Left forelimb (tissue), 1 donor: ENCODE measurements around the gene DLGAP5.

Experiments used
- DNase-seq: peaks from one replicate; pipeline ENCODE4 v3.0.0-alpha.2; 2018; ENCODE audit warnings: low spot score

Gene DLGAP5

DNA sequence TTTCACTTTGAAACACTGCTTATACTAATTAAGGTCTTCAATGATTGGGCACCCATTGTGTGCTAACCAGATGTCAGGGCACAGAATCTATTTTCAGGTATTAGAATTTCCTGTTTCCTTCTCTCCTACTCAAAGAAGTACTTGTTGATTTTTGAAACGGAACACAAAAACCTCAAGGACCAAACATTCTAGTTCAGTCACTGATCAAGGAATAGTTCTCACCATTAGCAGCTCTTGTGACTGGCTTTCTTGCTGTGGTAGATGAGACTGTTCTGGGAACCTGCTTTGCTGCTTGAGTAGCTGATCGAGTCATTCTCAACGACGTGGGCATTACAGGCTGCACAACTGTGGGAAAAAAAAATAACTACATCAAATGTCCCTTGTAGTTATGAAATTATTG lies 11.0 kb downstream of the DLGAP5 start:
- no peak for DNase-seq

DNA sequence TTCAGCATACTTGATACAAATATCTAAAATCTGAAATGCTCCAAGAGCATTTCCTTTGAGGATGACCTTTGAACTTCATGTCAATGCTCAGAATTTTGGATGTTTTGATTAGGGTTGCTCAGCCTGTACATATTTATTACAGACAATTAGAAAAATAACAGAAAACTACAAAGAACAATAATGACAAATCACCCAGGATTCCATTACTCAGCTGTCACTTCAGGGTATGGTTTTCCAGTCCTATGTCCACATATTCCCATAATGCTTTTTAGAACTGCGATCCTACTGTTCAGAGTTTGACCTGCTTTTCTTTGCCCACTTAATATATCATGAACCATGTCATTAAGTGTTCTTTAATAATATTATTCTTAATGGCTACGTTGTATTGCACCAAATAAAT lies 11.4 kb downstream of the DLGAP5 start:
- no peak for DNase-seq

DNA sequence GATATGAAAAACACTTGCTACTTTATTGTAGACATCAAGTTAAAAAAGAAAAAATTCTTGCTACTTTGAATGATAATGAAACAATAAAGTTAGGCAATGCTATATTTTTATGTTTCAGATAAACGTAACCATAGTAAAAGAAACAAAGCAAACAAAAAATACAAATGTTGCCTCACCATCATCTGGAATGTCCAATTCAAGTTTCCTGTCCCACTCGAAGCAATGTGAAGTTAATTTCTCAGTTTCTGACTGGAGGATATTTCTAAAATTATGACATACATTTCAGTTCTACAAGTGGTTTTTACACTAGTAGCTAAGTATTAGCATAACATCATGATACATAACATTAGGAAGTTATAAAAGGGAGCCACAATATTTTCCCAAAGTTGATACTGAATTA lies 20.9 kb downstream of the DLGAP5 start:
- no peak for DNase-seq

DNA sequence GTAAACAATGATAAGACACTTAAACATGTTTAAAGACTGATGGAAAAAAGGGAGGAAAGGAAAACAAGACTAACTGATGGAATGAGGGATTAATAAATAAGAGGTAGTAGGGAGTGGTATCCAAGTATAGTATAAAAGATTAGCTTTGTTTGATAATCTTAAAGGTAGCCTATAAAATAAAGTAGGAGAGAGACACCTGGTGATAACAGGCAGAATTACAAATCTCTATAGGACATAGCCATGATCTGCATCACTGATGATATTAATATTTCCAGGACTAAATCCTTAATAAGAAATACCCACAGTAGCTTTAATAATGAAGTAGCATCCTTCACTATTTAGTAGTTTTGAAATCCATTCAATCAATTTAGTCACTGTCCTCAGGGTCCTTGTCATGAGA lies 30.4 kb downstream of the DLGAP5 start:
- DNase-seq: no peak

DNA sequence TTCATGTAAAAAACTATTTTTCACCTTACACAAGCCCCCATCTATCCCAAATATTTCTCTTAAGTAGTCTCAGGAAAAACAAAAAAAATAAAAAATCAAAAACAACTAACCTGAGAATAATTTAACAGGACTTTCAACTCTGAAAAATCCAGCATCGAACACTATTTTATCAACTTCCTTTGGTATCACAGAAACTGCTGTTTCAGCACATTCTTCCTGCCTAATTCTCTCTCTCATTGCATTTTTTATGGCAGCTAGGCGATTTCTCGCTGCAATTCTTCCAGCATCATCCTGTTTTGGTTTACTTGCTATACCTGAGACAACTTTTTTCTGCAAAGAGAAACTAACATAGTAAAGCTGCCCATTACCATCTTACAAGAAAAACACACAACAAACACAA lies 33.0 kb downstream of the DLGAP5 start:
- DNase-seq: no peak

DNA sequence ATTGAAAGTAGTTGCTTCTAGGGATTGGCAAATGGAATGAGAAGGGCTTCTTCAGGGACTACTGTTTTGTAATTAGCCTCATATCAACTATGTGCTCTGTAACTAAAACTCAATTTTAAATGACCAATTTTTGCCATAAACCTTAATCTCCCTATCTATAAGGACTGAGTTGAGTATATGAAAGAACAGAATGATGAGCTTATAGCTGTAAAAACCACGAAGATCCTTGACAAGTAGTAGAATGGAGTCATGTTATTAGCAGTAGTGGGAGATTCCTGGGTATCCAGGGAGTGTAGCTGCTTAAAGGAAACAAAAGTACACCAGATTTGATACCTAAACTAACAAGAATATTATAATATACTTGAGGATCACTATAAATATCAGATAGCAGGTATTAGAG lies 34.3 kb downstream of the DLGAP5 start:
- no peak for DNase-seq

DNA sequence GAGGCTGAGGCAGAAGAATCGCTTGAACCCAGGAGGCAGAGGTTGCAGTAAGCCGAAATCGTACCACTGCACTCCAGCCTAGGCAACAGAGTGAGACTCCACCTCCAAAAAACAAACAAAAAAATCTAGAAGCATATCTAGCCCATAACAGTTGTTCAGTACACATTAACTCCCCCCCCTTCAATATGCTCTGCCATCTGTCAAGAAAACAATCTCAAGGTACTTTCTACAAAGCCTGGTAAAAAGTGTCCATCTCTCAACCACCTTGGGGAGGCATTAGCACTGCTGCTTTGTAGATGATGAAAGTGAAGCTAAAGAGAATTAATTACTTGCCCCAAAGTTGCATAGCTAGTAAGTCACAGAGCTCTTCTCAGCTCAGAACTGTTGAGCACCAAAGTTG lies 37.4 kb downstream of the DLGAP5 start:
- no peak for DNase-seq

DNA sequence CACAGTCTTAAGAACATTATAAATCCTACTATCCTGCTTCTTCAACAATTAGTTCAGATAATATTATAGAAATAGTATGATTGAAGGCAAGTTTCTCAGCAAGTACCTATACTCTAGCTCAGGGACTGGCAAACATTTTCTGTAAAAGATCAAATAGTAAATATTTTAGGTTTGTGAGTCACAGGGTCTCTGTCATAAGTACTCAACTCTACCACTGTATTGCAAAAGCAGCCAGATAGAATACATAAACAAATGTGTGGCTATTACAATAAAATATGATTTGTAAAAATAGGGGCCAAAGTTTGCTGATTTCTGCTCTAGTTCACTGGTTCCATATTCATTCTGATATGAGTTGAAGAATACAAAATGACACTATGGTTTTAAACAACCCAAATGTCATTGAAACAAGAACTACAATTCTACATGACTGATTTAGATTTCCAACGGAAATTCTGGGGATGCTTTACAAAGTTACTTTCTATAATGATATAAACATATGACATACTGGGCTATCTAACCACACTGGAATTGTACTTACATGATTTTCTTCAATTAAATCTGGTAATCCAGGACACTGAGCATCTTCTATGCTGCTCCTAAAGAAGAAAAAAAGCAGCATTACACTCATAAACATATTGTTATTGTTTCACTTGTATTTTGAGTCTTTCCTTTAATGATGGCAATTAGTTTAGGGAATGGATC lies 39.2 kb downstream of the DLGAP5 start:
- DNase-seq: no peak

DNA sequence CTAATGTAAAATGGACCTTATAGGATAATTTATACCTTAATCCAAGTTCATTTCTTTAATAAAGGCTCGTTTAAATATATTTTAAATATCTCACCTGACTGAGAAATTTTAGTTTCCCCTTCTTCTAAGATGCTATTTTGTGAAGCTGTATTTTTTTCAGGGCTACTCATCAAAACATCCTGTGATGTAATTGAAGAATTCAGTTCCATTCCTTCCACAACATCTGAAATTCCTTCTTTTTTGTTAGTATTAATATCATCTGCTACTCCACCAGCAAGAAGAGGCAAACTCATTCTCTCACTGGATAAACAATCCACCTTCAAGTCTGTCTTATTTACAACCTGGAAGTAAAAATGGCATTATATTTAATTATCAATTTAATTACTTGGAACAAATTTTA lies 39.8 kb downstream of the DLGAP5 start:
- DNase-seq: no peak

DNA sequence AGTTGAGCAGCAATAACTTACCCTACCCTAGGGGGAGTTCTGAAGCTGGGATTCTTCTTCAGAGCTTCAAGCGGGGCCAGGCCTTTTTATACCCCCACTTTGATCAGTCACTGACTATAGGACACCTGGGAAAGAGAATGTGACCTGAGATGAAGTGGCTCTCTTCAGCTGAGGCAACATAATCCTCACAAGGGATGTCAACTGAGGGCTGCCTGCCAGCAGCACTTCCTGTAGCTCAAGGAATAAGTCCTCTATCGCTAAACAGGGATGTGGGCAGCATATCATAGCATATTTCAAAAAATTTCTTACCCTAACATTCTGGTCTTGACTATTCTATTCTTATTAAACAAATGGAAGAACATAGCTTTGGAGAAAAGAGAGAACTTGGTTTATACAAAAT lies 45.0 kb downstream of the DLGAP5 start:
- DNase-seq: no peak

DNA sequence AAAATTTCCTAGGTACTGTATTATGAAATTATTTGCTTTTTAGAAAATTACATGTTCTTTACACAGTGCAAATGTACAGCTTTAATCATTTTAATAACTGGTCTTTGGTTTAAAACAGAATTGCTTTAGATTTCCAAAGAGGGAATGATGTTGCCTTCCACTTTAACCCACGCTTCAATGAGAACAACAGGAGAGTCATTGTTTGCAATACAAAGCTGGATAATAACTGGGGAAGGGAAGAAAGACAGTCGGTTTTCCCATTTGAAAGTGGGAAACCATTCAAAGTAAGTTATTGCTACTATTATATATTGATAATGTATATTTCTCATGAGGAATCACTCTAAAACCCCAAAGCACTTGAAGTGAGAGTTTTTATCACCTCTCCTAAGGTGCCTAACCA lies 48.9 kb downstream of the DLGAP5 start:
- no peak for DNase-seq

DNA sequence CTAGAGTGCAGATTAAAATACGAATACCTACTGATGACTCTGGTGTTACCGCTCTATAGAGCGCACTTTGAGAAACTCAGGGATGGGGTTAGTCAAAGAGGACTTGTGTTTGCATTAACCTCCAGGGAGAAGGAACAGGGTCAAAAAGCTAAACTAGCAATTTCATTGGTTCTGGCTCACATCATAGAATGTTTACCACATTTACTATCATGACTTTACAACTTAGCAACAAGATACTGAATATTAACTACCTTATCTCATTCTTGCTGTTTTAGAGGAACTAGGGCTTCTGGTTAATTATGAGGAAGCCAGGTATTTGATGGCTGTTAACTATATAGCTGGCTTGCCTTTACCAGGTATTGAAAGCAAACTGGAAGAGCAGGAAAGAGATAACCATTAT lies 49.6 kb downstream of the DLGAP5 start:
- DNase-seq: no peak

DNA sequence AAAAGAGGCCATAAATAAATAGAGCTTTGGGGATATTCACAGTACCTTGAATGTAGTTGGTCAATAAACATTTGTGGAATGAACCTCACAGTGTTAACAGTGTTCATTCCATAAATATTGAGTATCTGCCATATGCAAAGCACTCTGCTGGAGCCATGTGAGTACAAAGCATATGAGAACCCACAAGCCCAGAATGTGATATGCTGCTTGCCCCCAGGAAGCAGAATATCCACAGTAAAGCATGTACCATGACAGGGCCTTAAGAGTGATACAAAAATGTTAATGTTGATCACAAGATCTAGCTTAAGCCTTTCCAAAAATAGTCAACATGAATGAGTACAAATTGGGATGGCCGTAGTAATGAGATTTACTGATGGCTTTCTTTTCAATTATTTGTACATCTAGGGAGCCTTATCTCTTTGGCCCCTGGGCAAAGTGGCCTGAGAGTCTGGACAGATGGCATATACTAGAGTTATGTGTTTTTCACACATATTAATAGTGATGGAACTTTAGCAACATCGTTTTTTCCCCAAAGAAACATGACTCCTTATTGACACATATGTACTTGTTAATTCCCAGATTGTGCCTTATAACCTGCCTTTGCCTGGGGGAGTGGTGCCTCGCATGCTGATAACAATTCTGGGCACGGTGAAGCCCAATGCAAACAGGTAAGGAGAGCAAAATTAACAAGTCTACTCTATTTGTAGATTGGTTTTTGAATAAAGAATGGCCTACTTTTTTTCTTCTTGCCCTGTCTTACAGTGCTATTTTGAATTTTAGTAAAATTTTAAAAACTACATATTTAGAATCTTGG lies 51.5 kb downstream of the DLGAP5 start:
- DNase-seq: no peak

DNA sequence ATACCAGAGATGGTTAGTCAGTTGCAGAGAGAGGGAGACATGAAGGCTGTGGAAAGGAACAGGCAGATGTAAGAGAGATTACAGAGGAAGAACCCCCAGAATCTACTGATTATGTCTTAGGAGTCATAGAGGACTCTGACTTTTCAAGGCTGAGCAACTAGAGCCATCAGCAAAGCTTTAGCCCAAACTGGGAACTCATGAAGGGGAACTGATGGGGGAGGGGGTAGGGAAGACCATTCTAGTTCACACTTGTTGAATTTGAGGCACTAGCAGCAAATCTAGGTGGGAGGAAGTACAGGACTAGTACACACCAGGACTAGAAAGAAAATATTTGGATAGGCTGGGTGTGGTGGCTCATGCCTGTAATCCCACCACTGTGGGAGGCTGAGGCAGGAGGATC lies 52.2 kb downstream of the DLGAP5 start:
- DNase-seq: no peak

DNA sequence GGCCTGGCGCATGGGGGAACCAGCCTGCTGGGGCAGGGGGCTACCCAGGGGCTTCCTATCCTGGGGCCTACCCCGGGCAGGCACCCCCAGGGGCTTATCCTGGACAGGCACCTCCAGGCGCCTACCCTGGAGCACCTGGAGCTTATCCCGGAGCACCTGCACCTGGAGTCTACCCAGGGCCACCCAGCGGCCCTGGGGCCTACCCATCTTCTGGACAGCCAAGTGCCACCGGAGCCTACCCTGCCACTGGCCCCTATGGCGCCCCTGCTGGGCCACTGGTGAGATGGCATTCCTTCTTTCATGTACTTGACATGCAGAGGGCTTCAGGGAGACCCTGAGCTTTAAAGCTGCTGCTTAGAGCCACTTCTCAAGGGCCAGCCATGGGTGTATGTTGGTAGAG lies 53.3 kb downstream of the DLGAP5 start:
- no peak for DNase-seq

DNA sequence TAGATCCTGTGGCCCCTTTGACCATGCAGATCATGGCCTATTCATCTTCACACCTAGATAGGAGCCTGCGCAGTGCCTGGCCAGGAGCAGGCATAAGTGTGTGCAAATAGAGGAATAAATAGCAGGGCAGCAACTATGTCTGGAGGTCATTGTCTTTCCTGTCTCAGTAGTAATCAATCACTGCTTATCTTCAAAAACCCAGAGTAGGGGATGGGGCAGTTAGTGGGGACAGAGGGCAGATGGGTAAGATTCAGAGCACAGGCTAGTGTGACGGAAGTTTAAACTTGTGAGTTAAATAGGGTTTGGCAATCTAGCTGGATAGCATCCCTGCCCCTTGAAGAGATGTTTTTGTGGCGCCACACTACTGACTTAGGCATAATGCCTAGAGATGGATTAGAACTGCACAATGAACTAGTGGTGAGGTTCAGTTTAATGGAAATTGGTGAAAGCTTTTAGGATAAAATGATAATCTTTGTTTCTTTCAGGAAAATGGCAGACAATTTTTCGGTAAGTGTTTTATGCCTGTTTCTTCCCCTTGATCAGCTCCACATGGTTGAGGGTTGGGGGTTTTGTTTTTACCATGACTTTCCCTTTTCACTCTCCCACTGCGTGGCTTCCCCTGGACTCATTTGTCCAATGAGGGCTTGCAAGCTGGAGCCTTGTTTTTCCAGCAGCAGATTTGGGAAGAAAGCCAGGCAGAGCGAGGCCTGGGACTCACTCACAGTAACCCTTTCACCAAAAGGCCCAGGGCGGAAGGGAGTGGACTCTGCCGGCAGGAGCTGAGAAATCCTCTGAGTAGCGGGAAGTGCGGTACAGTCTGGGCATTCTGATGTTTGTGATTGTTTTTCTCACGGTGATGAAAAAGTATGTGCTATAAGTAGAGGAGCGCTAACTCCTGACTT lies 54.2 kb downstream of the DLGAP5 start:
- peak; percentile 80 for DNase-seq

DNA sequence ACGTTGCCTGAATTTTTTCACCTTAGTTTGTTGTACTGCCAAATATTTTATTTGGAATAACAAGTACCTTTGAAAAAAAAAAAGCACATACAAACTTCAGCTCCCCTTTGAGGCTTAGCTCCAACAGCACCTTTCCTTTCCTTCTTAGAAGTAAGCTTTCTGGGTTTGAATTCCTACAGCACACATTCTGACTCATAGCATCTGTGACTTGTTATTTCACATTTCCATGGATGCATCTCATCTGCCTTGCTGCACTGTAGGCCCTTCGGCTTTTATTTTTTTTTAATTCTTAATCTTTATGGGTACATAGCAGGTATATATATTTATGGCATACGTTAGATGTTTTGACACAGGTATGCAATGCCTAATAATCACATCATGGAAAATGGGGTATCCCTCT lies 55.1 kb downstream of the DLGAP5 start:
- no peak for DNase-seq

DNA sequence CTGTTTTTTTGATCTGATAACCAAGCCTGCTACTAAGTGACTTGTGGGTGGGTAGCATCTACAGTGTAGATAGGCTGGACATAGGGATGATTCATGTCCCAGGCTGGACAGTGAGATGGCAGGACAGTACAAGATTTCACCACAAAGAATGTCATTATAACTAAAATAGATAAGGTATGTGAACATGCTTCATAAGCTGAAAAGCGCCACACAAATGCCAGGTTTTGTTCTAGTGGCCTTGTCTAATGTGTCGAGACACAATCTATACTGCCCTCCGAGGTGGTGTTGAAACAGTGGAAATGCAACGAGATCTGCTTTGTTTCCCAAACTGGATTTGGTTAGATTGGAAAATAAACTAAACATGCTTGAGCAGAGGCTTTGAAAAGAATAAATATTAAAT lies 58.0 kb downstream of the DLGAP5 start:
- DNase-seq: no peak

DNA sequence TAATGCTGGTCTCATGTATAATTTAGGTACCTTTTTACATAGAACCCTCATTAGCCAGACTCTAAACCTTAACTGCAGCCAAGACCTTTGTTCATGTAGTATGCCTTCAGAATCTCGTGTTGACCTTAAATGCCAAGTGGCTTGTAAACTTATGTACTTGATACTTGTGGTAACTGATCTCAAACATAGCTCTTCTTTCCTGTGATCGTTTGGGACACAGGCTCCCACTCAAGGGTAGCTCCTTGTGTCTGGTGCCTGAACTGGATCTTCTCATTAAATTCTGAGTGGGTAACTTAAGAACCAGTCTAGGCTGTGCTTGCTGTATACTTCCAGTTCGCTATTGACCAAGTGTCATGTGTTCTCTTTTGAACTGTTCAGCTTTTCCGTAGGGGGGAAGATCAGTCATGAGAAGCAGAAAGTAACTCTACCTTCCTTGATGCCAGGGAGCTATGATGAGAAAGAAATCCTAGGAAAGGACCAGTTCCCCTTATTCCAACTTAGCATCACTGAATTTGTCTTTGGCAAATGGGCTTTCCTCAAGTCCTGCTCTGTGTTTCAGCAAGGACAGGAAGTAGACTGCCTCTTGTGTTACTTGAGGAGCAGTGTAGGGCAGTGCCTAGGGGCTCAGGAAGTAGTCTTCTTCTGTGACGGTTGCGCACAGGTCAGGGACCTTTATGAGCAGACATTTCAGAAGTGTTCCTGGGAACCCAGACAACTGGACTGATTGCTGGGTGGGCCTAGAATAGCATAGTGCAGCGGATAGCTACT lies 59.8 kb downstream of the DLGAP5 start:
- no peak for DNase-seq

DNA sequence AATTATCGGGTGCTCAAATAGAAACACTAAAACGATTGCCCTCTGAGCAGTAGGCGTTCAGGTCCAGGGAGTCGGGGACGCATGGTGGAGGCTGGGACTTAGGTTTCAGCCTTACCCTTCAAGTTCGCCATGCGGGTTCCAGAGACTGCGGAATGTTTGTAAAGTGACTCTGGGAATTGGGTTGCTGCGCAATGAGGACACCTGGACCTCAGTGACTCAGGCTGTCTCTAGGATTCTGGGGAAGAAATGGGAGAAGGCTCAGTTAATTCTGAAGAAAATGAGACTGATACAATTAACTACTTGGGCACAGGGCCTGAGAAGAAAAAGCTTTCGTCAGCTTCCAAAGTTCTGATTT lies 61.2 kb downstream of the DLGAP5 start:
- no peak for DNase-seq

DNA sequence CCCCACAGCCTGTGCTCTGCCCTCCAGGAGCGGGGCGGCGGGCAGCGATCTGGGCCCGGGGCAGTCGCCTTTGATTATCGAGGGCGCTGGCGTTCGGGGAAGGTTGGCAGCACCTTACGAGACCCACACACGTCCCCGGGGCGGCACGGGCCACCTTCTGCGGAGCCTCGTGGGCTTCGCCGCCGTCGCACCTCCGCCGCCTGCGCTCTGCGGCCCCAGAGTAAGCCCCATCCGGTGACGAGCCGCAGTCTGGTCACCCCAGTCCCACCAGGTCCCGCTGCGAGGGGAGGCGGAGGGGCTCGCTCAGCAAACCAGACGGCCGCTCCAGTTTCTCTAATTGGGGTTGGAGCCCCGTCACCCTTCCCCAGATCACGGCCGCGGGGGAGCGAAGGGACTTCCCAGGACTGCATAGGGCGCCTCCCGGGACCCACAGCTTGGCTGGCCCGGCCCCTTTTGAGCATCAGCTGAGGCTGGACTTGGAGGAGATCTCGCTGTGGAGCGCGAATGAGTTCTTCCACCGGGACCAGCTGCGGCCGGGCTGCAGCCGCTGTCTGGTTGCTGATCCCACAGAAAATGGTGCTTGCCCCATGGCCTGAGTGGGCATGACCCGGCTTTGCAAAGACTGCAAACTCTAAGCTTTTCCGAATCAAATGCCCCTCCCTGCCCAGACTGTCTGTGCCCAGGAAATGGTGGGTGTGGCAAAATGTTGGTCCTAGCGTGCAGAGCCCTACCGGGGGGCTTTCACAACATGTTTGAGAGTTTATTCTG lies 61.8 kb downstream of the DLGAP5 start:
- DNase-seq: peak; percentile 82
